WTC11 (cell line): ENCODE data around the gene CCDC69. TPM values are rescaled to one million over a fixed set of nuclear protein-coding genes. Genes with fewer than 3 reads are reported as not detected.

Experiments used
- ATAC-seq: fragments of 200-7000 bp; cut with Tn5 transposase; 2 replicates; pipeline ENCODE4 v1.10.0; 2021; ENCODE audit warnings: mild to moderate bottlenecking, moderate library complexity
- CTCF ChIA-PET: fragments of 300-600 bp; sonication (Branson Sonifier 250); formaldehyde crosslinking; loops from one replicate; lab custom pipeline; 2021; ENCODE audit warnings: antibody characterized with exemption; lab: Charles Lee
- POLR2A ChIA-PET: fragments of 350-600 bp; sonication (Branson Sonifier 250); formaldehyde crosslinking; loops from one replicate; lab custom pipeline; 2021; ENCODE audit warnings: antibody characterized with exemption; lab: Charles Lee
- DNase-seq: peaks from one replicate; pipeline ENCODE4 v3.0.0; 2021; ENCODE audit warnings: low spot score
- H3K27ac Mint-ChIP-seq: 2 replicates; pipeline ENCODE4 v1.8.0; 2021; ENCODE audit warnings: mixed read lengths
- H3K27me3 Mint-ChIP-seq: 2 replicates; pipeline ENCODE4 v1.8.0; 2021; ENCODE audit warnings: low read depth, mild to moderate bottlenecking, moderate library complexity, mixed read lengths
- H3K36me3 Mint-ChIP-seq: 2 replicates; pipeline ENCODE4 v1.8.0; 2021; ENCODE audit warnings: mixed read lengths
- H3K4me1 Mint-ChIP-seq: 2 replicates; pipeline ENCODE4 v1.8.0; 2022; ENCODE audit warnings: mixed read lengths
- H3K4me3 Mint-ChIP-seq: 2 replicates; pipeline ENCODE4 v1.8.0; 2021; ENCODE audit warnings: mild to moderate bottlenecking, moderate library complexity, mixed read lengths
- H3K9me3 Mint-ChIP-seq: 2 replicates; pipeline ENCODE4 v1.8.0; 2021; ENCODE audit warnings: mixed read lengths
- ATF1 ChIP-seq: sonication (generic); formaldehyde crosslinking; IDR thresholded peaks from 2 replicates; pipeline ENCODE4 v1.8.1; 2023; ENCODE audit warnings: mild to moderate bottlenecking, moderate library complexity, missing genetic modification reagents
- ESRRA ChIP-seq: sonication (generic); formaldehyde crosslinking; IDR thresholded peaks from 2 replicates; pipeline ENCODE4 v1.8.1; 2022; ENCODE audit warnings: mild to moderate bottlenecking, missing genetic modification reagents, borderline replicate concordance
- GRHL2 ChIP-seq: fragments of 250-450 bp; sonication (Bioruptor Pico); IDR thresholded peaks from 2 replicates; pipeline ENCODE4 v1.8.0; 2022; ENCODE audit warnings: mild to moderate bottlenecking, moderate library complexity; ENCODE audit not compliant: insufficient replicate concordance, severe bottlenecking
- GTF2I ChIP-seq: fragments of 250-450 bp; sonication (Bioruptor Pico); conservative IDR thresholded peaks from 2 replicates; pipeline ENCODE4 v1.4.0; 2021; ENCODE audit warnings: mild to moderate bottlenecking
- IRF2 ChIP-seq: sonication (generic); formaldehyde crosslinking; IDR thresholded peaks from 2 replicates; pipeline ENCODE4 v1.8.0; 2022; ENCODE audit warnings: low read depth, missing genetic modification reagents, borderline replicate concordance
- NFATC4 ChIP-seq: fragments of 250-450 bp; sonication (Bioruptor Pico); IDR thresholded peaks from 2 replicates; pipeline ENCODE4 v1.9.0; 2021; ENCODE audit warnings: mild to moderate bottlenecking
- NFE2L1 ChIP-seq: sonication (generic); formaldehyde crosslinking; IDR thresholded peaks from 2 replicates; pipeline ENCODE4 v1.8.1; 2023; ENCODE audit warnings: missing genetic modification reagents
- PRRX2 ChIP-seq: fragments of 250-450 bp; sonication (Bioruptor Pico); IDR thresholded peaks from 2 replicates; pipeline ENCODE4 v1.8.0; 2021; ENCODE audit warnings: mild to moderate bottlenecking
- RELA ChIP-seq: sonication (generic); formaldehyde crosslinking; IDR thresholded peaks from 2 replicates; pipeline ENCODE4 v1.8.1; 2022; ENCODE audit warnings: missing genetic modification reagents, mild to moderate bottlenecking, borderline replicate concordance
- RORB ChIP-seq: fragments of 250-450 bp; sonication (Bioruptor Pico); IDR thresholded peaks from 2 replicates; pipeline ENCODE4 v1.9.0; 2021; ENCODE audit warnings: mild to moderate bottlenecking
- ZBTB21 ChIP-seq: sonication (generic); formaldehyde crosslinking; IDR thresholded peaks from 2 replicates; pipeline ENCODE4 v1.8.1; 2023; ENCODE audit warnings: mild to moderate bottlenecking, missing genetic modification reagents, borderline replicate concordance
- ZNF232 ChIP-seq: sonication (generic); formaldehyde crosslinking; IDR thresholded peaks from 2 replicates; pipeline ENCODE4 v1.8.0; 2022; ENCODE audit warnings: mild to moderate bottlenecking, missing genetic modification reagents
- ZNF263 ChIP-seq: sonication (generic); formaldehyde crosslinking; IDR thresholded peaks from 2 replicates; pipeline ENCODE4 v1.8.1; 2022; ENCODE audit warnings: low read depth, mild to moderate bottlenecking, moderate library complexity, missing genetic modification reagents
- total RNA-seq: library from RNA; stranded (reverse); gene quantifications from 3 replicates; pipeline ENCODE4 v1.2.3, GENCODE V29; 2021
- TF ChIP-seq, protein P1 (sequence below): sonication (generic); formaldehyde crosslinking; IDR thresholded peaks from 2 replicates; pipeline ENCODE4 v1.8.0; 2022; ENCODE audit warnings: mild to moderate bottlenecking, missing genetic modification reagents
- TF ChIP-seq, protein P2 (sequence below): fragments of 250-450 bp; sonication (Bioruptor Pico); IDR thresholded peaks from 2 replicates; pipeline ENCODE4 v1.9.0; 2021; ENCODE audit warnings: moderate library complexity, mild to moderate bottlenecking, inconsistent platforms, borderline replicate concordance
- TF ChIP-seq, protein P3 (sequence below): fragments of 250-450 bp; sonication (Bioruptor Pico); IDR thresholded peaks from 2 replicates; pipeline ENCODE4 v1.9.0; 2021; ENCODE audit warnings: mild to moderate bottlenecking
- TF ChIP-seq, protein P4 (sequence below): sonication (generic); formaldehyde crosslinking; IDR thresholded peaks from 2 replicates; pipeline ENCODE4 v1.8.1; 2022; ENCODE audit warnings: low read depth, missing genetic modification reagents, borderline replicate concordance
- TF ChIP-seq, protein P5 (sequence below): sonication (generic); formaldehyde crosslinking; IDR thresholded peaks from 2 replicates; pipeline ENCODE4 v1.8.1; 2023; ENCODE audit warnings: mild to moderate bottlenecking, missing genetic modification reagents
- TF ChIP-seq, protein P6 (sequence below): sonication (generic); formaldehyde crosslinking; conservative IDR thresholded peaks from 2 replicates; pipeline ENCODE4 v1.8.1; 2022; ENCODE audit warnings: mild to moderate bottlenecking, missing genetic modification reagents
- TF ChIP-seq, protein P7 (sequence below): sonication (generic); formaldehyde crosslinking; IDR thresholded peaks from 2 replicates; pipeline ENCODE4 v1.8.1; 2022; ENCODE audit warnings: mild to moderate bottlenecking, moderate library complexity, missing genetic modification reagents
- TF ChIP-seq, protein P8 (sequence below): fragments of 250-450 bp; sonication (Bioruptor Pico); IDR thresholded peaks from 2 replicates; pipeline ENCODE4 v2.1.2; 2022; ENCODE audit warnings: mild to moderate bottlenecking, moderate library complexity

CCDC69 gene
- total RNA-seq, 1 experiment from 2014 or later = 12.4 TPM

DNA sequence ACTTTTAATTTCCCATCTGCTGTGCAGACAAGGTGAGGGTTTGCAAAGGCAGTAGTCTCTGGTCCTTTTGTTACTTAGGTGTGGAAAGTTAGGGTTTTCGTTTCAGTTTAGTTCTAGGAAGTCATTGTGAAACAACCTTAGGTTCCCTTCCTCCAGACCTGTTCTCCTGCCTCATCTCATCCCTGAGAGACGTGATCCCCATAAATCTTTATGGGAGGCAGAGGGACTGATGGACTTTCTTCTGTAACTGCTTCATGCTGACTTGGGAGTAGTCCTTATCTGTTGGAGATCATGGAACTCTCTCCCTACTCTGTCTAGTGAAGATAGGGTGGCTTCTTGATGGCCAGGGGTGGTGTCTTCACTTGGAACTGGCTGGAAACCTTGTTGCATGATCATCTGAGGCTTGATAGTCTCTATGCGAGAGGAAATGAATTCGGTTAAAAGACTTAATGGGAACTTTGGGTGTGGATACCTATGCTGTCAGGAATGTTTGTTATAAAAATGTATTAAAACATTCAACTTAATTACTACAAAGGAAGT lies 21.9 kb upstream of the CCDC69 start:
- TF ChIP-seq ZBTB21 (CRISPR knock-in tag) (no peak), GRHL2 (no peak), ESRRA (CRISPR knock-in tag) (no peak), RORB (no peak), IRF2 (CRISPR knock-in tag) (no peak), NFE2L1 (CRISPR knock-in tag) (no peak), PRRX2 (CRISPR knock-in tag) (no peak), NFATC4 (CRISPR knock-in tag) (no peak), ATF1 (CRISPR knock-in tag) (no peak), GTF2I (no peak)
- TF ChIP-seq, protein P1, sequence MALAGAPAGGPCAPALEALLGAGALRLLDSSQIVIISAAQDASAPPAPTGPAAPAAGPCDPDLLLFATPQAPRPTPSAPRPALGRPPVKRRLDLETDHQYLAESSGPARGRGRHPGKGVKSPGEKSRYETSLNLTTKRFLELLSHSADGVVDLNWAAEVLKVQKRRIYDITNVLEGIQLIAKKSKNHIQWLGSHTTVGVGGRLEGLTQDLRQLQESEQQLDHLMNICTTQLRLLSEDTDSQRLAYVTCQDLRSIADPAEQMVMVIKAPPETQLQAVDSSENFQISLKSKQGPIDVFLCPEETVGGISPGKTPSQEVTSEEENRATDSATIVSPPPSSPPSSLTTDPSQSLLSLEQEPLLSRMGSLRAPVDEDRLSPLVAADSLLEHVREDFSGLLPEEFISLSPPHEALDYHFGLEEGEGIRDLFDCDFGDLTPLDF (CRISPR knock-in tag) = no peak
- TF ChIP-seq, protein P2, sequence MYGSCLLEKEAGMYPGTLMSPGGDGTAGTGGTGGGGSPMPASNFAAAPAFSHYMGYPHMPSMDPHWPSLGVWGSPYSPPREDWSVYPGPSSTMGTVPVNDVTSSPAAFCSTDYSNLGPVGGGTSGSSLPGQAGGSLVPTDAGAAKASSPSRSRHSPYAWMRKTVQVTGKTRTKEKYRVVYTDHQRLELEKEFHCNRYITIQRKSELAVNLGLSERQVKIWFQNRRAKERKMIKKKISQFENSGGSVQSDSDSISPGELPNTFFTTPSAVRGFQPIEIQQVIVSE (CRISPR knock-in tag) = no peak
- TF ChIP-seq, protein P3, sequence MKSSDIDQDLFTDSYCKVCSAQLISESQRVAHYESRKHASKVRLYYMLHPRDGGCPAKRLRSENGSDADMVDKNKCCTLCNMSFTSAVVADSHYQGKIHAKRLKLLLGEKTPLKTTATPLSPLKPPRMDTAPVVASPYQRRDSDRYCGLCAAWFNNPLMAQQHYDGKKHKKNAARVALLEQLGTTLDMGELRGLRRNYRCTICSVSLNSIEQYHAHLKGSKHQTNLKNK (CRISPR knock-in tag) = no peak
- no peak for DNase-seq
- ATAC-seq = no peak
- Mint-ChIP-seq H3K4me3 (no peak overlapping the region), H3K4me1 (peaks cover 19% of the 10 kb centered on the region), H3K36me3 (no peaks in the 10 kb centered on the region), H3K9me3 (no peaks in the 10 kb centered on the region), H3K27ac (no peak overlapping the region), H3K27me3 (peaks cover 6% of the 10 kb centered on the region)
- CTCF ChIA-PET = no interaction called here
- POLR2A ChIA-PET = no interaction called here

DNA sequence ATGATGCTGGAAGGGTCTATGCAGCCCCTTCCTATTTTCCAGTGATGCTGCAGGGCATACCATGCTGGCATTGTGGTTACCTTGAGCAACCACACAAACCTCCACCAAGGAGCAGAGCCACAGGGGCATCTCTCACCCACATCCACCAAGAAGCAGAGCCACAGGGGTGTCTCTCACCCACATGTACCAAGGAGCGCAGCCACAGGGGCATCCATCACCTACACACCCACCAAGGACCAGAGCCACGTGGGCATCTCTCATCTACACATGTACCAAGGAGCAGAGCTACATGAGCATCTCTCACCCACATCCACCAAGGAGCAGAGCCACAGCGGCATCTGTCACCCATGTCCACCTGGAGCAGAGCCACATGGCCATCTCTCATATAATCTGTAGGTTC lies 20.3 kb upstream of the CCDC69 start:
- ChIA-PET CTCF (no interaction called here), POLR2A (no interaction called here)
- TF ChIP-seq ZNF263 (CRISPR knock-in tag) (no peak), RELA (no peak), ZNF232 (no peak)
- TF ChIP-seq, protein P4, sequence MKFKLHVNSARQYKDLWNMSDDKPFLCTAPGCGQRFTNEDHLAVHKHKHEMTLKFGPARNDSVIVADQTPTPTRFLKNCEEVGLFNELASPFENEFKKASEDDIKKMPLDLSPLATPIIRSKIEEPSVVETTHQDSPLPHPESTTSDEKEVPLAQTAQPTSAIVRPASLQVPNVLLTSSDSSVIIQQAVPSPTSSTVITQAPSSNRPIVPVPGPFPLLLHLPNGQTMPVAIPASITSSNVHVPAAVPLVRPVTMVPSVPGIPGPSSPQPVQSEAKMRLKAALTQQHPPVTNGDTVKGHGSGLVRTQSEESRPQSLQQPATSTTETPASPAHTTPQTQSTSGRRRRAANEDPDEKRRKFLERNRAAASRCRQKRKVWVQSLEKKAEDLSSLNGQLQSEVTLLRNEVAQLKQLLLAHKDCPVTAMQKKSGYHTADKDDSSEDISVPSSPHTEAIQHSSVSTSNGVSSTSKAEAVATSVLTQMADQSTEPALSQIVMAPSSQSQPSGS (CRISPR knock-in tag) = no peak
- TF ChIP-seq, protein P5, sequence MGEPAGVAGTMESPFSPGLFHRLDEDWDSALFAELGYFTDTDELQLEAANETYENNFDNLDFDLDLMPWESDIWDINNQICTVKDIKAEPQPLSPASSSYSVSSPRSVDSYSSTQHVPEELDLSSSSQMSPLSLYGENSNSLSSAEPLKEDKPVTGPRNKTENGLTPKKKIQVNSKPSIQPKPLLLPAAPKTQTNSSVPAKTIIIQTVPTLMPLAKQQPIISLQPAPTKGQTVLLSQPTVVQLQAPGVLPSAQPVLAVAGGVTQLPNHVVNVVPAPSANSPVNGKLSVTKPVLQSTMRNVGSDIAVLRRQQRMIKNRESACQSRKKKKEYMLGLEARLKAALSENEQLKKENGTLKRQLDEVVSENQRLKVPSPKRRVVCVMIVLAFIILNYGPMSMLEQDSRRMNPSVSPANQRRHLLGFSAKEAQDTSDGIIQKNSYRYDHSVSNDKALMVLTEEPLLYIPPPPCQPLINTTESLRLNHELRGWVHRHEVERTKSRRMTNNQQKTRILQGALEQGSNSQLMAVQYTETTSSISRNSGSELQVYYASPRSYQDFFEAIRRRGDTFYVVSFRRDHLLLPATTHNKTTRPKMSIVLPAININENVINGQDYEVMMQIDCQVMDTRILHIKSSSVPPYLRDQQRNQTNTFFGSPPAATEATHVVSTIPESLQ (CRISPR knock-in tag) = no peak
- TF ChIP-seq, protein P6, sequence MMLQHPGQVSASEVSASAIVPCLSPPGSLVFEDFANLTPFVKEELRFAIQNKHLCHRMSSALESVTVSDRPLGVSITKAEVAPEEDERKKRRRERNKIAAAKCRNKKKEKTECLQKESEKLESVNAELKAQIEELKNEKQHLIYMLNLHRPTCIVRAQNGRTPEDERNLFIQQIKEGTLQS (CRISPR knock-in tag) = no peak
- TF ChIP-seq, protein P7, sequence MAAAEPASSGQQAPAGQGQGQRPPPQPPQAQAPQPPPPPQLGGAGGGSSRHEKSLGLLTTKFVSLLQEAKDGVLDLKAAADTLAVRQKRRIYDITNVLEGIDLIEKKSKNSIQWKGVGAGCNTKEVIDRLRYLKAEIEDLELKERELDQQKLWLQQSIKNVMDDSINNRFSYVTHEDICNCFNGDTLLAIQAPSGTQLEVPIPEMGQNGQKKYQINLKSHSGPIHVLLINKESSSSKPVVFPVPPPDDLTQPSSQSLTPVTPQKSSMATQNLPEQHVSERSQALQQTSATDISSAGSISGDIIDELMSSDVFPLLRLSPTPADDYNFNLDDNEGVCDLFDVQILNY (CRISPR knock-in tag) = no peak
- TF ChIP-seq, protein P8, sequence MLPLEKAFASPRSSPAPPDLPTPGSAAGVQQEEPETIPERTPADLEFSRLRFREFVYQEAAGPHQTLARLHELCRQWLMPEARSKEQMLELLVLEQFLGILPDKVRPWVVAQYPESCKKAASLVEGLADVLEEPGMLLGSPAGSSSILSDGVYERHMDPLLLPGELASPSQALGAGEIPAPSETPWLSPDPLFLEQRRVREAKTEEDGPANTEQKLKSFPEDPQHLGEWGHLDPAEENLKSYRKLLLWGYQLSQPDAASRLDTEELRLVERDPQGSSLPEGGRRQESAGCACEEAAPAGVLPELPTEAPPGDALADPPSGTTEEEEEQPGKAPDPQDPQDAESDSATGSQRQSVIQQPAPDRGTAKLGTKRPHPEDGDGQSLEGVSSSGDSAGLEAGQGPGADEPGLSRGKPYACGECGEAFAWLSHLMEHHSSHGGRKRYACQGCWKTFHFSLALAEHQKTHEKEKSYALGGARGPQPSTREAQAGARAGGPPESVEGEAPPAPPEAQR = no peak
- Mint-ChIP-seq H3K36me3 (no peaks in the 10 kb centered on the region), H3K4me3 (no peak overlapping the region), H3K27ac (no peak overlapping the region), H3K9me3 (peaks cover 3% of the 10 kb centered on the region; the same call in 1 of the 2 replicates), H3K4me1 (peaks cover 18% of the 10 kb centered on the region), H3K27me3 (peaks cover 6% of the 10 kb centered on the region)
- DNase-seq = no peak
- no peak for ATAC-seq
